HG03520 (cell line): ENCODE measurements around the gene ICAM5.

Experiments
- ATAC-seq: cut with Tn5 transposase; IDR thresholded peaks from one replicate; pipeline ENCODE4 v1.9.1; 2021; ENCODE audit warnings: mild to moderate bottlenecking, moderate library complexity; ENCODE audit not compliant: unreplicated experiment

Gene ICAM5

DNA sequence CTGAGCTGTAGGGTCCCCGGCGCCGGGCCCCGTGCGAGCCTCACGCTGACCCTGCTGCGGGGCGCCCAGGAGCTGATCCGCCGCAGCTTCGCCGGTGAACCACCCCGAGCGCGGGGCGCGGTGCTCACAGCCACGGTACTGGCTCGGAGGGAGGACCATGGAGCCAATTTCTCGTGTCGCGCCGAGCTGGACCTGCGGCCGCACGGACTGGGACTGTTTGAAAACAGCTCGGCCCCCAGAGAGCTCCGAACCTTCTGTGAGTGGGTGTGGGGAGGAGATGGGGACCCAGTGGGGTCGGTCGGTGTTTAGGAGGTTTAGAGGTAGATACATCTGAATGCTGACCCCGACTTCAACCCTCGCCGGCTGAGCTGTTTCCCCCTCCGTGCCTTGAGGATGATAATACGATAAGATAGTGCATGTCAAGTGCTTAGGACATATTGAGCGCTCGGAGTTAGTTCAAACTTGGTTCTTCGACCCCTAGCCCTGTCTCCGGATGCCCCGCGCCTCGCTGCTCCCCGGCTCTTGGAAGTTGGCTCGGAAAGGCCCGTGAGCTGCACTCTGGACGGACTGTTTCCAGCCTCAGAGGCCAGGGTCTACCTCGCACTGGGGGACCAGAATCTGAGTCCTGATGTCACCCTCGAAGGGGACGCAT is 1.9 kb downstream of the ICAM5 start:
- ATAC-seq, result no peak

DNA sequence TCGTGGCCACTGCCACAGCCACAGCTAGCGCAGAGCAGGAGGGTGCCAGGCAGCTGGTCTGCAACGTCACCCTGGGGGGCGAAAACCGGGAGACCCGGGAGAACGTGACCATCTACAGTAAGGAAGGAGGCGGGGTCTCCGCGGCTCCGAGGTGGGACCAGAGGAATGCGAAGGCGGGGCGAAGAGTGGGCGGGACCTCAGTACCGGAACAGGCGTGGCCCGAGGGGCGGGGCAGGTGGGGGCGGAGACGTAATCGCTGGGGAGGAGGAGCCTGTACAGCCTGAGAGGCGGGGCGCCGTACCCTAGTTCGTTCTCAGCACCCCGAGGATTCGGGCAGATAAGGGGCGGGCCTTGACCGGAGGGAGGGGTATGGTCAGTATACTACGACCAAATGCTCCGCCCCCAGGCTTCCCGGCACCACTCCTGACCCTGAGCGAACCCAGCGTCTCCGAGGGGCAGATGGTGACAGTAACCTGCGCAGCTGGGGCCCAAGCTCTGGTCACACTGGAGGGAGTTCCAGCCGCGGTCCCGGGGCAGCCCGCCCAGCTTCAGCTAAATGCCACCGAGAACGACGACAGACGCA is 2.5 kb downstream of the ICAM5 start:
- ATAC-seq, result no peak

DNA sequence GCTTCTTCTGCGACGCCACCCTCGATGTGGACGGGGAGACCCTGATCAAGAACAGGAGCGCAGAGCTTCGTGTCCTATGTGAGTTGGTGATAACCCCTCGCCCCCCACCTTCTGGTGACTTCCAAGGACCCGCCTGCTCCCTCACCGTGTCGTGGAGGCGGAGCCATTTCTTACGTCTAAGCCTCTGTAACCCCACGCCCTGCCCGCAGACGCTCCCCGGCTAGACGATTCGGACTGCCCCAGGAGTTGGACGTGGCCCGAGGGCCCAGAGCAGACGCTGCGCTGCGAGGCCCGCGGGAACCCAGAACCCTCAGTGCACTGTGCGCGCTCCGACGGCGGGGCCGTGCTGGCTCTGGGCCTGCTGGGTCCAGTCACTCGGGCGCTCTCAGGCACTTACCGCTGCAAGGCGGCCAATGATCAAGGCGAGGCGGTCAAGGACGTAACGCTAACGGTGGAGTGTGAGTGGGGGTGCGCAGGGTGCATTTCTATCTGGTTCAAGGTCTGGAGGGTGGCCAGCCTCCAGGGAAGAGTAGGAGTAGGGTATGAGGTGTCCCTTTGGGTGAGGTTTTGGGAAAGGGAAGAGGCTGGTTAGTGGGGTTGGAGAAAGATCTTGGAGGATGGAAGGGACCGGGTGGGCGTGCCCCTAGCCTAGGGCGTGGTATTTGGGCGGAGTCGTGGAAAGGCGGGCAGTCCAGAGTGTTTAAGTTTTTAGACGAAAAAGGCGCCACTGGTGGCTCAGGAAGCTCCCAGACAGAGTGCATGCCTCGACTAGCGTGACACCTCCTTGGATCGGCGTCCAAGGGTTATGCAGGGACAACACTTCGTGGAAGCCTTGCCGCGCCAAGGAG is 3.3 kb downstream of the ICAM5 start:
- no peak for ATAC-seq

GRCh38 chr19:10293637-10294367 is 4.0 kb downstream of the ICAM5 start:
- ATAC-seq, result no peak

DNA sequence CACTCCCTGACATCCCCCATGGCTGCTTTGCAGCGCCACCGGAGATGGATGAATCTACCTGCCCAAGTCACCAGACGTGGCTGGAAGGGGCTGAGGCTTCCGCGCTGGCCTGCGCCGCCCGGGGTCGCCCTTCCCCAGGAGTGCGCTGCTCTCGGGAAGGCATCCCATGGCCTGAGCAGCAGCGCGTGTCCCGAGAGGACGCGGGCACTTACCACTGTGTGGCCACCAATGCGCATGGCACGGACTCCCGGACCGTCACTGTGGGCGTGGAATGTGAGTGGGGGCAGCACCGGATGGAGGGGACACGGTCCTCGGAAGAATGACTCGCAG is 4.6 kb downstream of the ICAM5 start:
- ATAC-seq, result no peak

GRCh38 chr19:10295305-10295846 is 5.6 kb downstream of the ICAM5 start:
- ATAC-seq, result no peak

- no peak for ATAC-seq
These were observed 6.3 kb downstream of the ICAM5 start for GRCh38 chr19:10295847-10296591.

GRCh38 chr19:10299545-10300458 is 10.1 kb downstream of the ICAM5 start:
- ATAC-seq, result no peak

DNA sequence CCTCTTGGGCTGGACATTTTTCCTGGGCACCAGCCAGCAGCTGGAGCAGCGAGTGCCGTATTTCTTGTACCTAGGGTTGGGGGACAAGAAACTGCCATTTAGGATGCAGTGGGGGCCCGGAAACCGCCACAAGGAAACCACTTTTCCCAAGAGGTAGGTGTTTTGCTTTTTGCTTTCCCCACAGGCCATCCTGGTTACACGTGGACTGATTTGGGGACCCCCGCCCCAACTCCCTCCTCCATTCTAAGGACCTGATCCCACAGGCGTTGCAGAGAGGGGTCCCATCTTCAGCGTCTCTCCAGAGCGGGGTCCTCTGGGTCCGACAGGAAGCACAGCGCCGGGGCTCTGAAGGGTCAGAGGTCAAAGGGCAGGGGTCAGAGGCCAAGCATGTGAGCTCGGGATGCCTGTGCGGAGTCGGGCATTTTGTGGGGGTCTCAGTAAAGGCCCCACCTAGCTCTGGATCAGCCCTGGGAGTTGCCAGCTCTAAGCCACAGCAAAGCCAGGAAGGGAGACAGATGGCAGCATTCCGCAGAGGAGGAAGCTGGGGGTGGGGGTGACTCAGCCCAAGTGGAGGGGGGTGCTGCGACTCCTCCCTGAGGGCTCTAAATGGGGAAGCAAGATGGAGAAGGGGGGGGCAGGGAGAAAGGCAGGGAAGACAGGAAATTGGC is 15.5 kb downstream of the ICAM5 start:
- ATAC-seq, result no peak

DNA sequence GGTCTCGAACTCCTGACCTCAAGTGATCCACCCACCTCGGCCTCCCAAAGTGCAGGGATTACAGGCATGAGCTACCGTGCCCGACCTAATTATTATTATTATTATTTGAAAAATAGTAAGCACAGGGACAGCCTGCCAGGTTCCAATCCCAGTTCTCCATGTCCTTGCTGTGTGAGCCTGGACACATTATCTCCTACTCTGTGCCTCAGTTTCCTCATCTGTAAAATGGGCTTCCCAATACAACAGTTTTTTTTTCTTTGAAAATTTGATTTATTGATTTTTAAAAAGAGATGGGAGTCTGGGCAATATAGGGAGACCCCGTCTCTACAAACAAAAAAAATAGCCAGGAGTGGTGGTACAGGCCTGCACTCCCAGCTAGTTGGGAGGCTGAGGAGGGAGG is 16.6 kb downstream of the ICAM5 start:
- ATAC-seq, result no peak

DNA sequence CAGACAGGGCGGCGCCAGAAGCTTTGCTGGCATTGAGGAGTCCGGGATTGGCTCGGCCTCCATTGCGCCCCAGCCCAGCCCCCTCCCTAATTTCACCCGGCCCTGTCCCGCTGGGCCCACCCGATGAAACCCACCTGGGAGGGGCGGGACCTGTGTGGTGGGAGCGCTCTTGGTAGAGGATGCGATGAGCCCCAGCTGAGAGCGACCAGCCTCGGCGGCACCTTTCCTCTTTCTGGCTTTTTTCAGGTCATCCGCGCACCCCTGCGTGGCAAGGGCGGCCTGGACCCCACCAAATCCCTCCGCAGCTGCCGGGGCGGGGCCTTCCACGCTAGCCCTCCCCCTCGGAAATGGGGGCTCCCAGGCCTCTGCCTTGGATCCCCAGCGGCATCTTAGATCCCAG is 19.7 kb downstream of the ICAM5 start, which contains the start of gene ZGLP1:
ZGLP1 (minus strand) TSS at position 393 of the 400 bp plus-strand sequence.
- no peak for ATAC-seq

DNA sequence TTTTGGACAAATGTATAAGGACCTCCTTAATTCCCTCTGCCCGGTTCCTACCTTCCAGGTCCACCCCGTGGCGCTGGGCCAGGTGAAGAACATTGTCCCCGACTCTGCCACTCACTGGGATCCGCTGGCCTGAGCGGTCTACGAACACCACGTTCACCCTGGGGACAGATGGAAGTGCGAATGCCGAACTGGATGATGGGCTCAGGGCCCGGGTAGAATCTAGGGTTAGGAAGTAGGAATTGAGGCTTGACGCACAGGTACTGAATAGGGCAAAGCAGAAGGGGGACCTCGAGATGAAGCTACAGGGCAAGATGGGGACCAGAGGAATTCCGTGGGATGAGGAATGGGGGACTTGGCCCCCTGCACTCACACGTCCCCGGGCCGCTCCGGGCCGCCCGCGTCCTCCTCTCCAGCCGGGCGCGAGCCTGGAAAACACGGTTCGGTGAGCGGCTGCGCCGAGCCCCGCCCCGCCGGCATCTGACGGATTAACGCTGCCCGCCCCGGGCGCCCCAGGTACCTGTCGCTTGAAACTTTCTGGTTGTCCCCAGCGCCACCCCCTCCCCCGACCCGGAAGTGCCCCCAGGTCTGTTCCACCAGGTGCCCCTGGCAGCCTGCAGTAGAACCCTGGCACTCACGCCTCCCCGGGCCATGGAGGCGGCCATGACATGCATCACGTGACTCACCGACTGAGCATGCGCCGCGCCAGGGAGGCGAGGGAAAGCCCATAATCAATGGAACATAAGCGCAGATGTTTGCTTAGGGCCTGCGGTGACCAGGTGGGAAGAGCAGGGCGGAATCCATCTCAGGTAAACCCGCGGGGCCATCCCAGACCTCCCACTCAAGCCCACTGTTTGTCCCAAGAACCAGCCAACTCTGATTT is 25.8 kb downstream of the ICAM5 start, which contains the start of gene FDX2:
FDX2 (minus strand) TSS at position 681 of the 880 bp plus-strand sequence; CDS start at position 662, 19 bp downstream.
- no peak for ATAC-seq

DNA sequence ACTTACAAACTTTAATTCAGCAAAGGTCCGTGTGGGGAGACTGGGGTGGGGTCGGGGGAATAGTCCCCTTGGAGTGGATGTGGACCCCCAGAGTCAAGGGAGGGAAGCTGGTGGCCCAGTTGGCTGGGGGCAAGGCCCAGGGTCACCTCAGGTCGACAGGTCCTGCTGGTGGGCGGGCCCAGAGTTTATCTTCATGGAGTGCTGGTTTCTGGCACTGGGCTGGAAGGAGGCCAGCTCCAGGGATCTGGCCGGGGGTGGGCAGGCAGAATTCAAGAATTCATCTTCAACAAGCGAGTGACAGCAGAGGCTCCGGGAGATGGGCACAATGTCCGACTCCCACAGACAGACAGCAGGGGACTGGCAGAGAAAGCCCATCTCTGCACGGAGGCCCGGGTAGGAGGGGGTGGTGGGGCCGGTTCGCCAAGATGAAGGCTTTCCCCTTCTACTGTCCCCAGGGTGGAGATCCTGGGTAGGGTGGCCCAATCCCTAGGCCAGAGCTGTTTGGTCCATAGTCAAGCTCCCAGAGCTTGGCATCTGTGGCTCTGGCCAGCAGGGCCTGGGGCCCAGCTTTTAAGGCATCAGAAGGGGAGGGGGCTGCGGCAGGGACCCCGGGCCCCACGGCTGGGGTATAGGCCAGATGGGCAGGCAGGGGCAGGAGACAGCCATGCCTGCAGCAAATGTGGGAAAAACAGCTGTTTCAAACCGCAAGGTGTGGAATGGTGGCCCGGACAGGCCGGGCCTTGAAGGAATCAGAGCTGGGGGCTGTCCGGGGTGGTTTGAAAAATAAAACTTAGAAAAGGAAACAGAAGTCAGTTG is 26.7 kb downstream of the ICAM5 start:
- ATAC-seq, result no peak

DNA sequence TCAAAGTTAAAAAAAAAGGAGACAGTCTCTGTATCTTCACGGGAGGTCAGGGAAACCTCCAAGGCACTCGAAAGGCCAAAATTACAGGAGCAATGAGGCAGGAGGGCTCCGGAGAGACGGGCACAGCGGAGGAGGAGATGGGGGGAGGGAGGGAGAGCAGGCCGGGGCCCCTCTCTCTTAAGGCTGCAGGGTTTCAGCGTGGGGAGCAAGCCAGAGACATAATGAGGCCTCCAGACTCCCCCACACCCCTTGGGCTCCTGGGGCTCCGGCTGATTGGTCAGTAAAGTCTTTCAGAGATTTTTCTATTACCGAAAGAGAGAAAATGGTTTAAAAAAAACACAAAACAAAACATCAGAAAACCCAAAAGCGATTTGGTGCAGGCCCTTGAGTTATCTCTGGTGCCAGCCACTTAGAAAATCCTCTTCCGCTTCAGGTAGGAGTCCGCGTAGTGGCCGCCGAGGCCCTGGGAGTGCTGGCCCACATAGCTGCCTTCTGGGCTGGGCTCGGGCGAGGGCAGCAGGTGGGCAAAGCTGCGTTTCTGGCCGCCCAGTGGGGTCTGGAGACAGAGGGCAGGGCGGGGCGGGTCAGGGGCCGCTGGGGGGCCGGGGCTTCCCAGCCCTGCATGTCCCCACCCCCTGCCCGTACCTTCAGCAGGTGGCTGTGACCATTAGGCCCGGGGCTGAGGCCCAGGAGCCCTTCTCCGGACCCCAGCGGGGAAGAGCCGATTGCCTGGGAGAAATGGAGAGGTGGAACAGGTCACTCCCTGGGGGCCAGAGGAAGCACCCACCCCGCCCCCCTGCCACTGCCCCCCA is 27.5 kb downstream of the ICAM5 start:
- ATAC-seq, result no peak

GRCh38 chr19:10317857-10318462 is 28.2 kb downstream of the ICAM5 start:
- ATAC-seq, result no peak
